Suprapubic skin (tissue), 4 donors: ENCODE measurements around the gene CLEC4C. TPM values are rescaled to one million over a fixed set of nuclear protein-coding genes. Genes with fewer than 3 reads are reported as not detected.
"Not testable (repeated sequence)": the region's sequence is repeated elsewhere in the genome, so short reads cannot be mapped to it uniquely, and the experiment has no call there.

Experiments used
- DNase-seq, 2 donors: peaks; one replicate each; pipeline ENCODE4 v3.0.0-alpha.2; 2019; ENCODE audit warnings: low spot score in 2 of 2
- H3K27ac ChIP-seq: fragments of 200-600 bp; sonication (generic); one replicate; pipeline ENCODE4 v1.5.1; 2019
- H3K27me3 ChIP-seq: fragments of 200-600 bp; sonication (generic); one replicate; pipeline ENCODE4 v1.5.1; 2019
- H3K36me3 ChIP-seq: fragments of 200-600 bp; sonication (generic); one replicate; pipeline ENCODE4 v1.5.1; 2019
- H3K4me1 ChIP-seq: fragments of 200-600 bp; sonication (generic); one replicate; pipeline ENCODE4 v1.5.1; 2019
- H3K4me3 ChIP-seq: fragments of 200-600 bp; sonication (generic); one replicate; pipeline ENCODE4 v1.5.1; 2019; ENCODE audit warnings: mild to moderate bottlenecking
- H3K9me3 ChIP-seq: fragments of 200-600 bp; sonication (generic); one replicate; pipeline ENCODE4 v1.5.1; 2019
- EP300 ChIP-seq: sonication (generic); formaldehyde crosslinking; IDR thresholded peaks from one replicate; pipeline ENCODE4 v1.6.1; 2017; ENCODE audit warnings: antibody characterized with exemption
- POLR2A ChIP-seq, 2 donors: fragments of 450-650 bp; IDR thresholded peaks; one replicate each; pipeline ENCODE4 v1.6.1; 2017; ENCODE audit warnings: antibody characterized with exemption in 2 of 2, mild to moderate bottlenecking in 2 of 2, moderate library complexity in 2 of 2
- POLR2AphosphoS5 ChIP-seq, 3 donors: sonication (generic); formaldehyde crosslinking; IDR thresholded peaks; one replicate each; pipeline ENCODE4 v1.6.1; 2017; ENCODE audit warnings: antibody characterized with exemption in 3 of 3
- WGBS: methylation state at CpG from one replicate; pipeline ENCODE4 v1.1.5; 2018; 5-methylcytosine and 5-hydroxymethylcytosine counted together
- total RNA-seq, 4 donors: library from RNA; depleted of rRNA; stranded (reverse); fragments of >200 nt; gene quantifications; one replicate each; pipeline ENCODE4 v1.1.0, GENCODE V29; 2016
- TF ChIP-seq, protein P1 (sequence below), 2 donors: fragments of 200-600 bp in 1 of 2; fragments of 450-650 bp in 1 of 2; sonication (generic) in 1 of 2; IDR thresholded peaks; one replicate each; pipeline ENCODE4 v1.5.1; 2016 to 2019; ENCODE audit warnings: antibody characterized with exemption in 2 of 2, mild to moderate bottlenecking in 1 of 2, moderate library complexity in 1 of 2

The CLEC4C gene, protein sequence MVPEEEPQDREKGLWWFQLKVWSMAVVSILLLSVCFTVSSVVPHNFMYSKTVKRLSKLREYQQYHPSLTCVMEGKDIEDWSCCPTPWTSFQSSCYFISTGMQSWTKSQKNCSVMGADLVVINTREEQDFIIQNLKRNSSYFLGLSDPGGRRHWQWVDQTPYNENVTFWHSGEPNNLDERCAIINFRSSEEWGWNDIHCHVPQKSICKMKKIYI
- not detected for total RNA-seq

DNA sequence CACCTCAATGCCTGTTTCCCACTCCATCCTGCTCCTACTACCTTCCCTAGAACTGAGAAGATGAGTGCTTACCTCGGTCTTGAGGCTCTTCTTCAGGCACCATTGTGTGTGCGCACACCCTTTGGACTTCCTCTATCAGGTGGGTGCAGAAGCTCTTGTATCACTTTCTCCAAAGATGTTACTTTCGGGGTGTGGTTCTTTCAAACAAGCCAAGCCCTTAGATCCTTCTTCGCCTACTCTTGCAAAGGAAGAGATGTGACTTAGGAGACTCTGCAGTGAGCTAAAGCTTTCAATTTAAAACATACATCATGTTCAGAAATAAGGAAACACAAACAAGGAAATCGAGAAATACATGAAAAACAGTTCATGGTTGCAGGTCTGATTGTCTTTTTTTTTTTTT is at the start of gene CLEC4C:
Gene CLEC4C, minus strand, starts transcription at position 130 of the 400 bp plus-strand sequence. Its CDS starts 27 bp downstream, at position 103.
- no peak within 1 kb of the TSS for H3K27ac ChIP-seq
- H3K27me3 ChIP-seq = no peaks in the 10 kb centered on the region
- H3K36me3 ChIP-seq = no peaks in the 10 kb centered on the region
- DNase-seq = no peak
- TF ChIP-seq POLR2AphosphoS5 (IDR thresholded peaks at IDR 0.05) = no peak
- no peak for TF ChIP-seq EP300
- TF ChIP-seq, protein P1, sequence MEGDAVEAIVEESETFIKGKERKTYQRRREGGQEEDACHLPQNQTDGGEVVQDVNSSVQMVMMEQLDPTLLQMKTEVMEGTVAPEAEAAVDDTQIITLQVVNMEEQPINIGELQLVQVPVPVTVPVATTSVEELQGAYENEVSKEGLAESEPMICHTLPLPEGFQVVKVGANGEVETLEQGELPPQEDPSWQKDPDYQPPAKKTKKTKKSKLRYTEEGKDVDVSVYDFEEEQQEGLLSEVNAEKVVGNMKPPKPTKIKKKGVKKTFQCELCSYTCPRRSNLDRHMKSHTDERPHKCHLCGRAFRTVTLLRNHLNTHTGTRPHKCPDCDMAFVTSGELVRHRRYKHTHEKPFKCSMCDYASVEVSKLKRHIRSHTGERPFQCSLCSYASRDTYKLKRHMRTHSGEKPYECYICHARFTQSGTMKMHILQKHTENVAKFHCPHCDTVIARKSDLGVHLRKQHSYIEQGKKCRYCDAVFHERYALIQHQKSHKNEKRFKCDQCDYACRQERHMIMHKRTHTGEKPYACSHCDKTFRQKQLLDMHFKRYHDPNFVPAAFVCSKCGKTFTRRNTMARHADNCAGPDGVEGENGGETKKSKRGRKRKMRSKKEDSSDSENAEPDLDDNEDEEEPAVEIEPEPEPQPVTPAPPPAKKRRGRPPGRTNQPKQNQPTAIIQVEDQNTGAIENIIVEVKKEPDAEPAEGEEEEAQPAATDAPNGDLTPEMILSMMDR (IDR thresholded peaks at IDR 0.05) = no peak
- no peak for TF ChIP-seq POLR2A (IDR thresholded peaks at IDR 0.05)
- no peaks in the 10 kb centered on the region for H3K4me1 ChIP-seq
- no peak within 1 kb of the TSS for H3K4me3 ChIP-seq
- 70% methylated on average over 5 of the region's 5 CpGs for WGBS
- no peaks in the 10 kb centered on the region for H3K9me3 ChIP-seq

DNA sequence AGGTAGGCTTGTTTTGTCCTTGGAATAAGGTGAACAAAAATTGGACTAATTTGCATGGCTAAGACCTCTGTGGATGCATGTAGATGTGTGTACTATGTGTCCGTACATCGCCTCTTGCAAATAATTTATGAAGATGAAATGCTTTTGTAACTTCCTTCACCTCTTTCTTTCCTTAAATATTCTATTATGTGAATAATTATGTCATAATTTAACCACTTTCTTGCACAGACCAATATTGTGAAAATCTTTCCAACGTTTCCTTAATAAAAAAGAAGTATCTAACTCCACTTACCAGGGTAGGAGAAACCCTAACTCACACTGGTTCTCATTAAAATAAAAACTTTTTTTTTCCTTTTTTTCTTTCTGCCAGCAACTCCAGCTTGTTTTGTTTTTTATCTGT is 46.0 kb upstream of the CLEC4C start:
- H3K4me3 ChIP-seq = no peak overlapping the region
- DNase-seq = no peak
- H3K36me3 ChIP-seq = no peaks in the 10 kb centered on the region
- no peak overlapping the region for H3K27ac ChIP-seq
- no peaks in the 10 kb centered on the region for H3K4me1 ChIP-seq
- WGBS = 75% methylated on average over 3 of the region's 3 CpGs
- TF ChIP-seq POLR2A (IDR thresholded peaks at IDR 0.05) (no peak), EP300 (no peak), POLR2AphosphoS5 (IDR thresholded peaks at IDR 0.05) (no peak)
- TF ChIP-seq, protein P1 (IDR thresholded peaks at IDR 0.05) = no peak
- no peaks in the 10 kb centered on the region for H3K27me3 ChIP-seq
- no peaks in the 10 kb centered on the region for H3K9me3 ChIP-seq

DNA sequence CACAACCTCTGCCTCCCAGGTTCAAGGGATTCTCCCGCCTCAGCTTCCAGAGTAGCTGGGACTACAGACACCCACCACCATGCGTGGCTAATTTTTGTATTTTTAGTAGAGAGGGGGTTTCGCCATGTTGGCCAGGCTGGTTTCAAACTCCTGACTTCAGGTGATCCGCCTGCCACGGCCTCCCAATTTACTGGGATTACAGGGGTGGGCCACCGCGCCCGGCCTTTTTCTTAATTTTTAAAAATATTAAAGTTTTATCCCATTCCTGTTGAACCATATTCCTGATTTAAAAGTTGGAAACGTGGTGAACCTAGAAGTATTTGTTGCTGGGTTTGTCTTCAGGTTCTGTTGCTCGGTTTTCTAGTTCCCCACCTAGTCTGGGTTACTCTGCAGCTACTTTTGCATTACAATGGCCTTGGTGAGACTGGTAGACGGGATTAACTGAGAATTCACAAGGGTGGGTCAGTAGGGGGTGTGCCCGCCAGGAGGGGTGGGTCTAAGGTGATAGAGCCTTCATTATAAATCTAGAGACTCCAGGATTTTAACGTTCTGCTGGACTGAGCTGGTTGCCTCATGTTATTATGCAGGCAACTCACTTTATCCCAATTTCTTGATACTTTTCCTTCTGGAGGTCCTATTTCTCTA is 41.8 kb upstream of the CLEC4C start, which contains the start of gene NANOG:
Gene NANOG, plus strand, starts transcription at position 519 of the 645 bp plus-strand sequence. CDS start 213 bp downstream, outside the sequence.
- H3K36me3 ChIP-seq, H3K4me1 ChIP-seq, H3K27me3 ChIP-seq, H3K4me3 ChIP-seq, DNase-seq, H3K27ac ChIP-seq, H3K9me3 ChIP-seq: not testable (repeated sequence)
- WGBS = 58% methylated on average over 13 of the region's 13 CpGs

DNA sequence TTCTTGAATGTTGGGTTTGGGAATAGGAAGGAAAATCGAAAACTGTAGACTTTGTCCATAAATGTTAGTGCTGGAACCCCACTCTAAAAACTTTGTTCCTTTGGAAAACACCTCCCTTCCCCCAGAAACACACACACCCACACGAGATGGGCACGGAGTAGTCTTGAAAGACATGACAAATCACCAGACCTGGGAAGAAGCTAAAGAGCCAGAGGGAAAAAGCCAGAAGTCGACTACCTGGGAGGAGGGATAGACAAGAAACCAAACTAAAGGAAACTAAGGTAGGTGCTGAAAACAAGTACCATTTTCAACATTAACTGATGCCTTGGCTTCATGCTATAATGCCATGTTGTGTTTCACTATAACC is 41.1 kb upstream of the CLEC4C start:
- peaks cover 5% of the 10 kb centered on the region for H3K27me3 ChIP-seq
- H3K36me3 ChIP-seq = no peaks in the 10 kb centered on the region
- no peak overlapping the region for H3K27ac ChIP-seq
- TF ChIP-seq POLR2A (IDR thresholded peaks at IDR 0.05) (no peak), EP300 (no peak), POLR2AphosphoS5 (IDR thresholded peaks at IDR 0.05) (no peak)
- TF ChIP-seq, protein P1 (IDR thresholded peaks at IDR 0.05) = no peak
- no peak overlapping the region for H3K4me3 ChIP-seq
- 11% methylated on average over 4 of the region's 4 CpGs for WGBS
- DNase-seq = no peak
- no peaks in the 10 kb centered on the region for H3K4me1 ChIP-seq
- no peaks in the 10 kb centered on the region for H3K9me3 ChIP-seq

DNA sequence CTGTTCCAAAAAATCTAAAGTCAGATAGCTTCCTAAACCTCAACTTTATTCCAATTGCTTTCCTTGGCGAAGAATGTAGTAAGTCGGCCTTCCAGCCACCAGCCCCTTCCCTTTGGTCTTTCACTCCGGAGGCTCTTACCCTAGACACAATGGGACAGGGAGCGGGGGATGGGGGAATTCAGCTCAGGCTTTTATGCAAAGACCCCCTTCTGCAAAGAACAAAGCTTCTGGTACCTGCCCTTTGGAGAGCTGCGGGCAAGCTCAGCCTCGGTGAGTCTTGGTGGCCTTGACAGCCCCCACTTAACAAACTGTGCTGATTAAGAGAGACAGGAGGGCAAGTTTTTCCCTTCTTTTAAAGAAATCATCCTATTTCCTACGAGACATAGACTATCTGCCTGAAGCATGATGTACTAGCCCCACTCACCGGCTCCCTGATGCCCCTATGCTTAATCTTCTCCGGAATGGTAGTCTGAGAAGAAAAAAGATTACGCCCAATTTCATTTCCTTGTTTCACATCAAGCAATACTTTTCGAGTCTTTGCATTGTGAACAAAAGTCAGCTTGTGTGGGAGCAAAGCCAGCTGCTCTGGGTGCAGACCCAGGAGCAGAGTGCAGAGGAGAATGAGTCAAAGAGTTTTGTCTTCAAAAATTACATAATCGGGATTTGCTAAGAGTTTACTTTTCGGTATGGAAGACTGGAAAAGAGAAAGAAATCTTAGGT is 40.6 kb upstream of the CLEC4C start:
- Histone ChIP-seq H3K27ac (no peak overlapping the region), H3K4me1 (no peaks in the 10 kb centered on the region), H3K9me3 (no peaks in the 10 kb centered on the region), H3K4me3 (no peak overlapping the region), H3K36me3 (no peaks in the 10 kb centered on the region), H3K27me3 (peaks cover 5% of the 10 kb centered on the region)
- TF ChIP-seq, protein P1 (IDR thresholded peaks at IDR 0.05) = no peak
- no peak for TF ChIP-seq POLR2AphosphoS5 (IDR thresholded peaks at IDR 0.05)
- TF ChIP-seq EP300 = no peak
- 38% methylated on average over 13 of the region's 13 CpGs for WGBS
- DNase-seq = no peak
